ENCODE data around the gene ELP1. TPM values are rescaled to one million over a fixed set of nuclear protein-coding genes. Genes with fewer than 3 reads are reported as not detected.
"Not testable (repeated sequence)": the region's sequence is repeated elsewhere in the genome, so short reads cannot be mapped to it uniquely, and the experiment has no call there.

The ELP1 gene
- total and polyA plus RNA-seq, 9 donors: 15.7 to 70.9 (median 34.3) TPM

- Histone ChIP-seq H3K36me3 (no peaks in the 10 kb centered on the region), H3K9me3 (no peaks in the 10 kb centered on the region), H3K27me3 (no peaks in the 10 kb centered on the region), H3K27ac (no peak overlapping the region), H3K4me3 (no peak overlapping the region), H3K4me1 (ENCODE audit: insufficient read depth) (peaks cover 11% of the 10 kb centered on the region)
- TF ChIP-seq POLR2A (IDR thresholded peaks at IDR 0.05) (no peak), CTCF (IDR thresholded peaks at IDR 0.05) (no peak), EP300 (IDR thresholded peaks at IDR 0.05) (no peak)
- no peak for DNase-seq
- intact Hi-C loops (cut with DNase I): no loop called here
- WGBS, 3 donors: 5 to 12% (median 8%) methylated on average over 2 of the region's 2 CpGs
Observed at GRCh38 chr9:108972626-108973209, 38.8 kb upstream of the ELP1 start.

GRCh38 chr9:108972186-108972585 is 38.3 kb upstream of the ELP1 start:
- WGBS, 3 donors: 24 to 40% (median 32%) methylated on average over 3 of the region's 3 CpGs
- Histone ChIP-seq H3K27ac (no peak overlapping the region), H3K36me3 (no peaks in the 10 kb centered on the region), H3K4me1 (ENCODE audit: insufficient read depth) (peaks cover 11% of the 10 kb centered on the region), H3K4me3 (no peak overlapping the region), H3K27me3 (no peaks in the 10 kb centered on the region), H3K9me3 (no peaks in the 10 kb centered on the region)
- DNase-seq: no peak
- TF ChIP-seq EP300 (IDR thresholded peaks at IDR 0.05) (no peak), POLR2A (IDR thresholded peaks at IDR 0.05) (no peak), CTCF (IDR thresholded peaks at IDR 0.05) (no peak)
- intact Hi-C loops (cut with DNase I): no loop called here

GRCh38 chr9:108971392-108971791 is 37.5 kb upstream of the ELP1 start:
- DNase-seq; H3K27ac ChIP-seq; H3K9me3 ChIP-seq; intact Hi-C loops (cut with DNase I); H3K4me3 ChIP-seq; H3K36me3 ChIP-seq; H3K27me3 ChIP-seq: not testable (repeated sequence)
- WGBS, 3 donors: 96 to 100% (median 98%) methylated on average over 2 of the region's 2 CpGs
- H3K4me1 ChIP-seq (ENCODE audit: insufficient read depth): peaks cover 11% of the 10 kb centered on the region

GRCh38 chr9:108967916-108968315 is 34.0 kb upstream of the ELP1 start:
- TF ChIP-seq CTCF (IDR thresholded peaks at IDR 0.05) (no peak), POLR2A (IDR thresholded peaks at IDR 0.05) (no peak), EP300 (IDR thresholded peaks at IDR 0.05) (no peak)
- DNase-seq: no peak
- H3K27ac ChIP-seq: no peak overlapping the region
- no peaks in the 10 kb centered on the region for H3K27me3 ChIP-seq
- no peaks in the 10 kb centered on the region for H3K9me3 ChIP-seq
- intact Hi-C loops (cut with DNase I): no loop called here
- no peak overlapping the region for H3K4me3 ChIP-seq
- no peaks in the 10 kb centered on the region for H3K36me3 ChIP-seq
- H3K4me1 ChIP-seq (ENCODE audit: insufficient read depth): peaks cover 4% of the 10 kb centered on the region

GRCh38 chr9:108963459-108964143 is 29.7 kb upstream of the ELP1 start:
- no peak overlapping the region for H3K27ac ChIP-seq
- H3K4me3 ChIP-seq: no peak overlapping the region

More at GRCh38 chr9:108963459-108964143, 29.7 kb upstream of the ELP1 start:
- H3K36me3 ChIP-seq: no peaks in the 10 kb centered on the region
- H3K27me3 ChIP-seq: no peaks in the 10 kb centered on the region
- H3K4me1 ChIP-seq (ENCODE audit: insufficient read depth): no peaks in the 10 kb centered on the region
- no peaks in the 10 kb centered on the region for H3K9me3 ChIP-seq
- 72 to 81% (median 78%) methylated on average over 4 of the region's 4 CpGs for WGBS, 3 donors
- TF ChIP-seq POLR2A (IDR thresholded peaks at IDR 0.05): no peak
- TF ChIP-seq EP300 (IDR thresholded peaks at IDR 0.05): no peak
- TF ChIP-seq CTCF (IDR thresholded peaks at IDR 0.05): no peak
- intact Hi-C loops (cut with DNase I): no loop called here
- no peak for DNase-seq
